Stimulated activated memory B cell treated with anti-CD40 and anti-IgM and Interleukin-4, amounts not matched to agents 10 μg/mL and 1 μg/mL and 100 μg/mL, for 72 hours (primary cell): ENCODE measurements around the gene YIF1A.

ENCODE experiments used
- ATAC-seq: fragments of 150-1000 bp; cut with Tn5 transposase; 2 replicates; pipeline ENCODE4 v1.10.0; 2021
- H3K27ac Mint-ChIP-seq: one replicate; pipeline ENCODE4 v1.8.0; 2022; ENCODE audit warnings: mild to moderate bottlenecking, mixed read lengths
- H3K27me3 Mint-ChIP-seq: one replicate; pipeline ENCODE4 v1.8.0; 2022; ENCODE audit warnings: mixed read lengths
- H3K36me3 Mint-ChIP-seq: one replicate; pipeline ENCODE4 v1.8.0; 2022; ENCODE audit warnings: mixed read lengths
- H3K4me1 Mint-ChIP-seq: one replicate; pipeline ENCODE4 v1.8.0; 2022; ENCODE audit warnings: mixed read lengths
- H3K4me3 Mint-ChIP-seq: one replicate; pipeline ENCODE4 v1.8.0; 2022; ENCODE audit warnings: mild to moderate bottlenecking, moderate library complexity, mixed read lengths
- H3K9me3 Mint-ChIP-seq: one replicate; pipeline ENCODE4 v1.8.0; 2022; ENCODE audit warnings: mixed read lengths

The YIF1A gene

DNA sequence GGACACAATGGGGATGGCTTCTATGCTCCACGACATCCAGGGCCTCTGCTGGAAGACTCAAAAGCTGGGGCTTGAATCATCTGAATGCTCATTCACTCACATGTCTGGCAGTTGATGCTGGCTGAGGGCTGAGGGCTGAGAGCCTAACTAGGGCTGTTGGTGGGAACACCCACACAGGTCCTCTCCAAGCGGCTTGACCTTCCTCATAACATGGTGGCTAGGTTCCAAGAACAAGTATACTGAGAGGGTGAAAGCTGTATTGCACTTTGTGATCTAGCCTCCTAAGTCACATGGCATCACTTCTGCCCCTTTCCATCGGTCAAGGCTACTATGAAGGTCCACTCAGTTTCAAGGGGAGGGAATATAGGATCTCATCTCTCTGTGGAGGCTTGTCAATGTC, 10.2 kb upstream of the YIF1A start:
- no peaks in the 10 kb centered on the region for H3K36me3 Mint-ChIP-seq
- H3K9me3 Mint-ChIP-seq: no peaks in the 10 kb centered on the region
- H3K27me3 Mint-ChIP-seq: peaks cover 19% of the 10 kb centered on the region
- no peak overlapping the region for H3K27ac Mint-ChIP-seq
- no peaks in the 10 kb centered on the region for H3K4me1 Mint-ChIP-seq
- no peak for ATAC-seq
- H3K4me3 Mint-ChIP-seq: no peak overlapping the region

DNA sequence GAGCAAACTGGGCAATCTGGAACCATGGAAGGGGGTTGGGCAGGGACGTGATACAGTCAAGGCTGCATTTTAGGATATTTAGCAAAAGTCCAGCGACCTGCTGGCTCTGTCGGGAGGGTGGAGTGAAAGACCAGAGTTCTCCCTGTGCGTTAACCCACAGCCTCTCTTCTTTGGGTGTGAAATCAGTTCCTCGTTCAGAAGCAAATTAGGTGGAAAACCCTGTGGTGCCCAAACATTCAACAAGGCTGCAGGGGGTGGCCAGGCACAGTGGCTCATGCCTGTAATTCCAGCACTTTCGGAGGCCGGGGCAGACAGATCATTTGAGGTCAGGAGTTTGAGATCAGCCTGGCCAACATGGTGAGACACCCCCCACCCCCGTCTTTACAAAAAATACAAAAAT, 8.7 kb upstream of the YIF1A start:
- Mint-ChIP-seq H3K27me3 (peaks cover 34% of the 10 kb centered on the region), H3K36me3 (no peaks in the 10 kb centered on the region)

DNA sequence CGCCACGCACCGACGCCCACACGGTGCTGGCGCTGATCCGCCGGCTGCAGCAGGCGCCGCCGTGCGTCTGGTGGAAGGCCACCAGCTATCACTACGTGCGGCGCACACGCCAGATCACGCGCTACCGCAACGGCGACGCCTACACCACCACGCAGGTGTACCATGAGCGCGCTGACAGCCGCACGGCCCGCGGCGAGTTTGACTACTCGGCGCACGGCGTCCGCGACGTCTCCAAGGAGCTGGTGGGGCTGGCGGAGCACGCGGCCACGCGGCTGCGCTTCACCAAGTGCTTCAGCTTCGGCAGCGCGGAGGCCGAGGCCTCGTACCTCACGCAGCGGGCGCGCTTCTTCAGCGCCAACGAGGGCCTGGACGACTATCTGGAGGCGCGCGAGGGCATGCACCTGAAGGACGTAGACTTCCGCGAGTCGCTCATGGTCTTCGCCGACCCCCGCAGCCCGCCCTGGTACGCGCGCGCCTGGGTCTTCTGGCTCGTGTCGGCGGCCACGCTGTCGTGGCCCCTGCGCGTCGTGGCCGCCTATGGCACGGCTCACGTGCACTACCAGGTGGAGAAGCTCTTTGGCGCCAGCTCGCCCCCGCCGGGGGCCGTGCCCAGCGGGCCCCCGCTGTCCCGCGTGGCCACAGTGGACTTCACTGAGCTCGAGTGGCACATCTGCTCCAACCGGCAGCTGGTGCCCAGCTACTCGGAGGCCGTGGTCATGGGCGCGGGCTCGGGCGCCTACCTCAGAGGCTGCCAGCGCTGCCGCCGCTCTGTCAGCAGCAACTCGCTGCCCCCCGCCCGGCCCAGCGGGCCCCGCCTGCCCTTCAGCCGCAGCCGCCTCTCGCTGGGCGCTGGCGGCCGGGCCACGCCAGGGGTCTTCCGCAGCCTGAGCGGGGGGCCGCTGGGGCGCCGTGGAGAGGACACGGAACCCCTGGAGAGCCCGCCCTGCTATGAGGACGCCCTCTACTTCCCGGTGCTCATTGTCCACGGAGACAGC, 6.0 kb upstream of the YIF1A start:
- Mint-ChIP-seq H3K4me3 (no peak overlapping the region), H3K36me3 (no peaks in the 10 kb centered on the region), H3K9me3 (no peaks in the 10 kb centered on the region), H3K27me3 (peaks cover 40% of the 10 kb centered on the region), H3K27ac (no peak overlapping the region), H3K4me1 (peaks cover 18% of the 10 kb centered on the region)
- no peak for ATAC-seq

More for the DNA sequence above, 8.7 kb upstream of the YIF1A start:
- no peak overlapping the region for H3K4me3 Mint-ChIP-seq
- ATAC-seq: no peak
- H3K27ac Mint-ChIP-seq: no peak overlapping the region
- H3K9me3 Mint-ChIP-seq: no peaks in the 10 kb centered on the region
- H3K4me1 Mint-ChIP-seq: peaks cover 4% of the 10 kb centered on the region

DNA sequence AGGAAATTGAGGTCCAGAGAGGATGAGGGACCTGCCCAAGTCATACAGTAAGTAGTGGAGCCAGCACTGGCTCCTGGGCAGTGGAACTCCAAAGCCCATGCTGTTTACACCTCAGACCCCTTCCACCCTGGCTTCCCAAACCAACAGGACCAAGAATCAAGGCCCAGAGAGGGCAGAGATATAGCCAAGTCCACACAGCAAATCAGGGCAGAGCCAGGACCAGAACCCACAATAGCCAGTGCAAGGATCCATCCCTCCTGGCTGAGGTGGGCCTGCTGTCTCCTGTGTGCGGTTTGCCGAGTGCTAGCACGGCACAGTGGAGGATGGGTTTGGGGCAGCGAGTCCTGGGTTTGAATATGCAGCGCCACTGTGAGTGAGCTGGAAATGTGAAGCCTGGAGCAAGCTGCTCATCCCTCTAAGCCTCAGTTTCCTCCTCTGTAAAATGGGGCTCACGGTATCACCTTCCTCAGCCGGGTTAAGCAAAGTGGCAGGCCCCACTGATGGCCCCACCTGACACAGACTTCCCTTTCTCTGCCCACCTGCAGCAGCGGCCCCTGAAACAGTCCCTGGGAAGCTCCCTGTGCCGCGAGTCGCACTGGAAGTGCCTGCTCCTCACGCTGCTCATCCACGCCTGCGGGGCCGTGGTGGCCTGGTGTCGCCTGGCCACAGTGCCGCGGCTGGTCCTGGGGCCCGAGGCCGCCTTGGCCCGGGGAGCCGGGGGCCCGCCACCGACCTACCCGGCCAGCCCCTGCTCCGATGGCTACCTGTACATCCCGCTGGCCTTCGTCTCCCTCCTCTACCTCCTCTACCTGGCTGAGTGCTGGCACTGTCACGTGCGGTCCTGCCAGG, 5.1 kb upstream of the YIF1A start:
- peaks cover 40% of the 10 kb centered on the region for H3K27me3 Mint-ChIP-seq

DNA sequence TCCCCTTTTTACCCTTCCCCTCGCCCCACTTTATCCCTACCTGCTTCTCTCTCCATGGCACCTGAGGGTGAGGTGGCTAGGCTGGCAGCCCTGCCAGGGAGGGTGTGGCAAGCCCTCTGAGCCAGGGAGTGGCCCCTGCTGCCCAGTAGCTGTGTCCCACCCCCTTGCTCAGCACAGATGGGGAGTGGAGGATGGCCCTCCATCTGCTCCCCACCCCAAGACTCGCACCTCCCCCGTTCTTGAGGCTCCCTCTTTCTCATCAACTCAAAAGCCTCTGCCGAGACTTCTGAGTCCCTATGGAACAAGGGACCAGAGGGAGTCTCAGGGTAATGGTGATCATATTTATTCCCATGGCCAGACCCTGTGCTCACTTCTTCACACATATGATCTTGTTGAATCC, 4.4 kb upstream of the YIF1A start:
- H3K27me3 Mint-ChIP-seq: peaks cover 40% of the 10 kb centered on the region
- no peak overlapping the region for H3K27ac Mint-ChIP-seq
- peak overlapping the region; percentile 39 for H3K4me3 Mint-ChIP-seq
- no peaks in the 10 kb centered on the region for H3K36me3 Mint-ChIP-seq
- peaks cover 27% of the 10 kb centered on the region for H3K4me1 Mint-ChIP-seq
- H3K9me3 Mint-ChIP-seq: no peaks in the 10 kb centered on the region
- ATAC-seq: no peak

More for the DNA sequence above, 5.1 kb upstream of the YIF1A start:
- ATAC-seq: no peak
- no peaks in the 10 kb centered on the region for H3K9me3 Mint-ChIP-seq
- H3K4me3 Mint-ChIP-seq: no peak overlapping the region
- peaks cover 24% of the 10 kb centered on the region for H3K4me1 Mint-ChIP-seq
- no peaks in the 10 kb centered on the region for H3K36me3 Mint-ChIP-seq
- H3K27ac Mint-ChIP-seq: no peak overlapping the region

DNA sequence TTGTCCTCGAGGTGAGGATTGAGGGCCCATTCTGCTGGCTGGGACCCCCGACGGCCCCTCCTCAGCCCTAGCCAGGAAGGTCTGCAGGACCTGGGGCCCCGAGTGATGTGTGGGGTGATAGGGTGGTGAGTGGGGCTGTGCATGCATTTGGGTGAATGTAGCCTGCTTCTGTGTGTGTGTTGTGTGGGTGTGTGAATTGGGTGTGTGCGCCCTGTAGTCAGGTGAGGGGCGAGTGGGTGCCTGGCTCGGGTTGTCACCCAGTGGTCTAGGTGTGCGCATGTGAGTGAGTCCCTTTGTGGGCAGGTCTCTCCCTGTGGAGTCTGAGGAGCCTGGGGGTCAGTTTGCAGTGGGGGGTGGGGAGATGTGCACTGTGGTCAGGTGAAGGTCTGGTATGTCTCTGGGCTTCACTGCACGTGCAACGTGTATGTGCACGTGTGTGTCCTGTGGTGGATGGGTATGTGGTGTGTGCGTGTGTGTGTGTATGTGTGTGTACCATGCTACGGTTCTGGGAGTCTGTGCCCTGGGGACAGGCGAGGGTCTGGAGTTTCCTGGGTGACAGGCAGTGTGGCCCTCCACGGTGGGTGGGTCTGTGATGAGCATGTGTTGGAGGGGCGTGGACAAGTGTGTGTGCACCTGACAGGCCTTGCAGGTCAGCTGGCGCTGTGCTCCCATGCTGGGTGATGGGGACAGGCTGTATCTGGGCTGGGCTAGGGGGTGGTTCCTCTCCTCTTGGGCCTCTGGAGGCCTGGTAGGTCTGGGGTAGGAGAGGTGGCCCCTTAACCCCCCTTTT, 3.8 kb upstream of the YIF1A start:
- H3K27me3 Mint-ChIP-seq: peaks cover 40% of the 10 kb centered on the region
- no peaks in the 10 kb centered on the region for H3K9me3 Mint-ChIP-seq
- H3K4me1 Mint-ChIP-seq: peaks cover 33% of the 10 kb centered on the region
- H3K27ac Mint-ChIP-seq: no peak overlapping the region
- H3K36me3 Mint-ChIP-seq: no peaks in the 10 kb centered on the region
- H3K4me3 Mint-ChIP-seq: no peak overlapping the region
- no peak for ATAC-seq

DNA sequence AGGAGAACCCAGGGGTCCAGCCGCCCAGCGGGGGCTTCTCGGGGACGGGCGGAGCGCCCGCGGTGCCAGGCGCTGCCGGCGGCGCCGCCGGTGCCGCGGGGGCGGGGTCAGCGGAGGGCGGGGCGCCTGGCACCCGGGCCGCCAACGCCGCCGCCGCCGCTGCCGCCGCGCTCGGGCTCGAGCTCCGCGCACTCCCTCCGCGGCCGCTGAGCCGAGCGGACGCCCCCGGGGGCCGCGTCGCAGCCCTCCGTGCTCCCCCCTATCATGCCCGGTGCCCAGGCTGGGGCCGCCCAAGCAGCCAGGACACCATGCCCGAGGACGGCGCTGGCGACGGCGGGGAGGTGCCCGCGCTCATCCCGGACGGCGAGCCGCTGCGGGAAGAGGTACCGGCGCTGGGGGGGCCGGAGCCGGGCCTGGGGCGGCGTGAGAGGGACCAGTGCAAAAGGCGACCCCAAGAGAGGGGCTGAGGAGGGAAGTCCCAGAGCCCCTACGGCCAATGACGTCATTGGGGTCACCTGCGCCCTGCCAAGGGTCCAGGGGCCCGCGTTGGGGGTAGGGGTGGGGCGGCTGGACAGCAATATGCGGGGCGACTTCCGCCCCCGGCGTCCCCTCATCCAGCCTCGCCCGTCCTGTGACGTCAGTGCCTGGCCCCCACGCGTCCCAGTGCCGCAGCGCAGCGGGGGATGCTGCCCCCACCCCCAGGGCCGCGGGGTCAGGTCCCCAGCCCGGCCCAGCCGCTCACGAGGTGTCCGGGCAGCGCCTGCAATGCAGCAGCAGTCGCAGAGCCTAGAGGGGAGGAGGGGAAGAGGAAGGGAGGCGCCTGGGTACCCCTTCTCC, 3.0 kb upstream of the YIF1A start, which contains the start of gene TMEM151A:
Gene TMEM151A (plus strand): TSS at position 189 of the 837 bp plus-strand sequence. CDS start 120 bp downstream, at position 309.
- no peak for ATAC-seq
- Mint-ChIP-seq H3K9me3 (no peaks in the 10 kb centered on the region), H3K4me1 (peaks cover 41% of the 10 kb centered on the region), H3K27ac (no peak within 1 kb of the TSS), H3K4me3 (peak within 1 kb of the TSS; percentile 11), H3K27me3 (peaks cover 39% of the 10 kb centered on the region), H3K36me3 (no peaks in the 10 kb centered on the region)

DNA sequence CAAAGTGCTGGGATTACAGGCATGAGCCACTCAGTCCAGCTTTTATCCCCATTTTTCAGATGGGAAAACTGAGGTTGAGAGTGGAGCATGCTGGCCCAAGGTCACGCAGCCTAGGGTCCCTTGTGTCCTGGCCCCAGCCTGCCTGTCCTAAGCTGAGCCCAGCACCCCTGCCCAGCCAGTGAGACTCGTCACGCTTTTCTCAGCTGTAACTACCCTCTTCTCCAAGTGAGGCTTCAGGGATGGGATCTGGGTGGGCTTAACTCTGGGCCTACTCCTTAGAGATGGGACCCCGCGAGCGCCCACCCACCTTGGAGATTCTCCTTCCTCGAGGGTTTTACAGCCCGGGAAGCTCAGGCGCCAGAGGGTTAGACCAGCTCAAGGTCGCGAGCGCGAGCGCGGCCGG, 2.4 kb upstream of the YIF1A start:
- H3K4me3 Mint-ChIP-seq: no peak overlapping the region
- ATAC-seq: no peak
- H3K4me1 Mint-ChIP-seq: peaks cover 46% of the 10 kb centered on the region
- no peaks in the 10 kb centered on the region for H3K9me3 Mint-ChIP-seq
- H3K27me3 Mint-ChIP-seq: peaks cover 33% of the 10 kb centered on the region
- no peak overlapping the region for H3K27ac Mint-ChIP-seq
- H3K36me3 Mint-ChIP-seq: no peaks in the 10 kb centered on the region

DNA sequence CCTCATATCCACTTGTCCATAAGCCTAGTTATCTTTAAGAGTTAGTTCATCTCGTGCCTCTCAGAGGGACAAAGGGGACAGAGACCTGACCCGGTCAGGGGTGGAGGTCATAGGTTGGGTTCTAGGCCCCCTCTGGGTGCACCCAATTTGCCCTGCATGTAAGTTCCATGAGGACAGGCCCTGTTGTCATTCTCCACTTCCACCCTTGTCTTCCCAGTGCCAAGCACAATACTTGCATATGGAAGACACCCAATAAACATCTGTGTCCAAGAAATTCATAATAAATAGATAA, 1.3 kb upstream of the YIF1A start:
- Mint-ChIP-seq H3K27me3 (peaks cover 27% of the 10 kb centered on the region), H3K4me1 (peaks cover 55% of the 10 kb centered on the region), H3K36me3 (no peaks in the 10 kb centered on the region), H3K4me3 (peak overlapping the region; percentile 84), H3K9me3 (no peaks in the 10 kb centered on the region), H3K27ac (peak overlapping the region; percentile 81)
- no peak for ATAC-seq

DNA sequence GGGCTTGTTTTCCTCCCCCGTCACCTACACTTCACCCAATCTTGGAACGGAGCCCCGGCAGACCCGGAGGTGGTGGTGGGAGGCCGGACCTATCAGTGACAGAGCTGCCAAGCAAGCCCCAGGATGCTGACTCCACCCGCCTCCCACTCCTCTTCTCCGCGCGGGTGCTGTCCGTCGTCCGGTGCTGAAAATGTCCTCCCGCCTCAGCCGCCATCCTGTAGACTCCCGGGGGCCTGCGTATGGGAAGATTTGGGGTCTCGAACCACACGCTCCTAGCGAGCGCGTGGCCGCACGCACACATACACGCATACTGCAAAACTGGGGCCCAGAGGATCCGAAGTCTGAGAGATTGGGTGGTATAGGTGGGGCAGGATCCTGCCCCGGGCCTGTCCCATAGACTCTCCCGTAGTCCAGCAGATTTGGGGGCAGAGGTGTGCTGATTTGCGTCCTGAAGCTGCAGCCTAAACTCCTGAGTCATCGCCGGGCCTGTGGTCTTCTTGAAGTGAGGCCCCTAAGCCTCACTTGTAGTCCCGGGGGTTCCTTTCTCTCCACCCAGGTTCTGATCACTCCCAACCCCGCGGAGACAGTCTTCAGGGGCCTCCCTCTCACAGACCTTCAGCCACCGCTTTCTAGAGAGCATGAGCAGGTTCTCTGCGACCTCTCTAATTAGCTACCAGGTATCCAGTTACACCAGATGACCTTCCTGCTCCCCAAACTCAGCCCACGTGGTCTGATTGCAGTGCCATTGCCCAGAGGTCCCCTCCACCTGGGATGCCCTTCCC, 796 bp upstream of the YIF1A start:
- ATAC-seq: peak; percentile 76
- Mint-ChIP-seq H3K36me3 (no peaks in the 10 kb centered on the region), H3K4me1 (peaks cover 59% of the 10 kb centered on the region), H3K4me3 (peak overlapping the region; percentile 84), H3K27me3 (peaks cover 26% of the 10 kb centered on the region), H3K27ac (peak overlapping the region; percentile 81), H3K9me3 (no peaks in the 10 kb centered on the region)

DNA sequence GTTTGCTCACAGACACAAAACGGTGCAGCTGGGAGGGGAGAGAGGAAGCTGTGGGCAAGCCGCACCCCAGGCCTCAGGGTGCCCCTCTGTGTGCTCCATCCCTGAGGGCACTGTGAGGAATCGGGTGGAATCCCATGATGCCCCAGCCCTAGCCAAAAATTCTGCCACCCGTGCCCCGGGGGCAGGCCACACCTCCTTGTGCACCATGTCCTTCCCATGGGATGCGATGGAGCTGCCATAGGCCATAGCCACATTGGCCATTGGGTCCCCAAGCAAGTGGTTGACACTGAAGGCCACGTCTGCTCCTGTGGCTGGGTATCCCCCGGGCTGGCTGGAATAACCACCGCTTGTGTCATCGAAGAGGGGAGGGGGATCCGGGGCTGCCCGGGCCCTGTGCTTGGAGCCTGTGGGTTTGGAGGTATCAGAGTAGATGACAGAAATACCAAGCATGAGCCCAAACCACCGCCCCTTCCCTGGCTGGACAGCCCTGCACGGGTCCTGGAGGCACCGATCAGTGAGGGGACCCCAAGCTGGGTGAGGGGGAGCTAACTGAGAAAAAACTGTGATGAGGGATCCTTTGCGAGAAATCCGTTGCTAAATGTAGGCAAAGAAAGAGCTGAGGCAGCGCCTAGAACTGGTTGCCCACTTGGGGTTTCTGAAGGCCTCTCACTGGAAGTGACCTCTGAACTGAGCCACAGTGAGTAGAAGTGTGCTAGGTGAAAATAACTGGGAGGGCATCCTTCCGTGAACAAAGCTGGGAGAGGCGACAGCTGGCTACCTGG, 863 bp downstream of the YIF1A start:
- ATAC-seq: no peak

DNA sequence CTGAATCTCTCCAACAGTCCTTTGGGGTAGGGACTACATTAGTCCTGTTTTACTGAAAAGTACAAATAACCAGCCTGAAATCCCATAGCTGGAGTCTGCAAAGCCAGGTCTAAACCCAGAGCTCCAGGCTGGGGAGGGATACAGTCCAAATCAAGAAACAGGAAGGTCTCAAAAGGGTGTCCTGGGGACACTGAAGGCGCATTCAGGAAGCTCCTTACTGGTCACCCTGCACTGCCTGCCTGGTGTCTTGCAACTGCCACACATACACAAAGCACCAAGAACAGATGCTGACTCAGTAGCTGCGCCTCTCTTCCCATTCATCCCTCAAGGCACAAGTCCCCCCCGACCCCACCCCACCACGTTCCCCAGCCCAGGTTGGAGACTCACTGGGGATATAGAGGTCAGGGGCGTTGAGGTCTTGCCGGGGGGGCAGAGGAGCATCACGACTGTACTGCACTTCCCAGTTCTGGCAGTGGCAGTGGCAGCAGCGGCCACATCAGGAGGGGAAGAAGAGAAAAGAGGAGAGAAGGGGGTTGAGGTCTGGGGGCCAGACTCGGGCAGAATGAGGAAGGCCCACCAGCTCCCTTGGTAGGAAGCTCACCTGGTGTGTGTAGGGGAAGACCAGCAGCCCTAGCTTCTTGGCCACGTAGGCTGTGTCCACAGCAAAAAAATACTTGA, 1.6 kb downstream of the YIF1A start:
- ATAC-seq: no peak
- Mint-ChIP-seq H3K27ac (peak overlapping the region; percentile 81), H3K36me3 (peaks cover 6% of the 10 kb centered on the region), H3K4me1 (peaks cover 69% of the 10 kb centered on the region), H3K27me3 (peaks cover 3% of the 10 kb centered on the region), H3K4me3 (peak overlapping the region; percentile 64), H3K9me3 (no peaks in the 10 kb centered on the region)

More for the DNA sequence above, 863 bp downstream of the YIF1A start:
- H3K27me3 Mint-ChIP-seq: peaks cover 10% of the 10 kb centered on the region
- H3K4me1 Mint-ChIP-seq: peaks cover 69% of the 10 kb centered on the region
- H3K27ac Mint-ChIP-seq: peak overlapping the region; percentile 81
- H3K4me3 Mint-ChIP-seq: peak overlapping the region; percentile 84
- H3K36me3 Mint-ChIP-seq: peaks cover 6% of the 10 kb centered on the region
- no peaks in the 10 kb centered on the region for H3K9me3 Mint-ChIP-seq
